Measurements from ENCODE around the gene MRPS10.

The MRPS10 gene

DNA sequence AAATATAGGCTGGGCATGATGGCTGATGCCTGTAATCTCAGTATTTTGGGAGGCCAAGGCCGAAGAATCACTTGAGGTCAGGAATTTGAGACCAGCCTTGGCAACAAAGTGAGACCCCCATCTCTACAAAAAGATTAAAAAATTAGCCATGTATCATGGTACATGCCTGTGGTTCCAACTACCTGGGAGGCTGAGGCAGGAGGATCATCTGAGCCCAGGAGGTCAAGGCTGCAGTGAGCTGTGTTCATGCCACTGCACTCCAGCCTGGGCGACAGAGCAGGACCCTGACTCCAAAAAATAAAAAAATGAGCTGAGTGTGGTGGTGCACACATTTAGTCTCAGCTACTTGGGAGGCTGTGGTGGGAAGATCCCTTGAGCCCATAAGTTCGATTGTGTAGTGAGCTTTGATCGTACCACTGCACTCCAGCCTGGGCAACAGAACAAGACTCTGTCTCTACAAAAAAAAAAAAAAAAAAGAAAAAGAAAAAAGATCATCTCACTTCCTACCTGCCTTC is 12.8 kb downstream of the MRPS10 start:
- TF ChIP-seq GATA2 (IDR thresholded peaks at IDR 0.05; ENCODE audit: low read depth, low read length) (no peak), GATA3 (IDR thresholded peaks at IDR 0.05; ENCODE audit: low read depth, low read length) (no peak)

DNA sequence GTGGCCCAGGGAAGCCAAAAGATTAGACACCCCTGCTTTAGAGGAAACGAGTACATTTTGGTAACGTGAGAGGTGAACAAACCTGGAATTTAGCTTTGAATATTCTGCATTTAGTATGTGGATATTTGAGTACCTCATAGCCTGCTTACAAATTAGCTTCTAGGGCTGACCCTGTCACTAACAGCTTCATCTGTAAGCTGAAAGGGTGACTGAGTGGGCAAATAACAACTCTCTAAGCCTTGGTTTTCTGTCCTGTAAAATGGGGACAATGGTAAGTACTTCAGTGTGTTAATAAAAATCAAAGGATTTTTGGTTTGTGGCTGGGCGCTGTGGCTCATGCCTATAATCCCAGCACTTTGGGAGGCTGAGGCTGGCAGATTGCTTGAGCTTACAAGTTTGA is 14.5 kb downstream of the MRPS10 start:
- TF ChIP-seq GATA2 (IDR thresholded peaks at IDR 0.05; ENCODE audit: low read depth, low read length) (no peak), GATA3 (IDR thresholded peaks at IDR 0.05; ENCODE audit: low read depth, low read length) (no peak)

DNA sequence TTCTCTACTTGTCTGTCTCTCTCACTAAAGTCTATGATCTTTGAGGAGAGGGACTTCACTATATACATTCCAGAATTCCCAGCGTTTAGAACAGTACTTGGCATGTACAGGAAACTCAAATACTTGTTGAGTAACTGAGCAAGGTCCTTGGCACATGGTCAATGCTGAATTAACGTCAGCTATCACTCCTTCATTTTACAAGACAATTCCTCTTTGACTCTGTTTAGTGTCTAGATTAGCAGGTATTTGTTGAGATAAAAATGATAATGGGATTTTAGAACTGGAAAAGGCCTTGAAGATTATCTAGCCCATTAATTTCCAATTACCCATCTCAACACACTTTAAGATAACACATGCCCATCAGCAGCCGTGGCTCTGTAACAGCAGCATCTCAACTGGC is 16.3 kb downstream of the MRPS10 start:
- TF ChIP-seq GATA3 (IDR thresholded peaks at IDR 0.05; ENCODE audit: low read depth, low read length) (no peak), GATA2 (IDR thresholded peaks at IDR 0.05; ENCODE audit: low read depth, low read length) (no peak)

DNA sequence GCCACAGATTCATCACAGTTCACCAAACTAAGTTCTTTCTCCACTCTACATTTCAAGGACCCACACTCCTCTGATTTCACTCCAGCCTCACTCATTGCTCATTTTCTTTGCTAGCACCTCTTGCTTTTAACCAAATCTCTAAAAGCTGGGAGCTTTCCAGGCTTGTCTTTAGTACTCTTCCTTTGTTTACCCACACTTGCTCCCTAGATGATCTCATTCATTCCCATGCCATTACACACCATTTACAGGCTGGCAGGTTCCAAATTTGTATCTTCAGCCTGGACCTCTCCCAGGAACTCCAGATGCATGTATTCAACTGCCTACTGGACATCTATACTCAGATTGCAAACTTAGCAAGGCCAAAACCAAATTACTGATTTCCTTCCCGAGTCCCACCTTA is 17.6 kb downstream of the MRPS10 start:
- TF ChIP-seq GATA2 (IDR thresholded peaks at IDR 0.05; ENCODE audit: low read depth, low read length) (no peak), GATA3 (IDR thresholded peaks at IDR 0.05; ENCODE audit: low read depth, low read length) (no peak)

DNA sequence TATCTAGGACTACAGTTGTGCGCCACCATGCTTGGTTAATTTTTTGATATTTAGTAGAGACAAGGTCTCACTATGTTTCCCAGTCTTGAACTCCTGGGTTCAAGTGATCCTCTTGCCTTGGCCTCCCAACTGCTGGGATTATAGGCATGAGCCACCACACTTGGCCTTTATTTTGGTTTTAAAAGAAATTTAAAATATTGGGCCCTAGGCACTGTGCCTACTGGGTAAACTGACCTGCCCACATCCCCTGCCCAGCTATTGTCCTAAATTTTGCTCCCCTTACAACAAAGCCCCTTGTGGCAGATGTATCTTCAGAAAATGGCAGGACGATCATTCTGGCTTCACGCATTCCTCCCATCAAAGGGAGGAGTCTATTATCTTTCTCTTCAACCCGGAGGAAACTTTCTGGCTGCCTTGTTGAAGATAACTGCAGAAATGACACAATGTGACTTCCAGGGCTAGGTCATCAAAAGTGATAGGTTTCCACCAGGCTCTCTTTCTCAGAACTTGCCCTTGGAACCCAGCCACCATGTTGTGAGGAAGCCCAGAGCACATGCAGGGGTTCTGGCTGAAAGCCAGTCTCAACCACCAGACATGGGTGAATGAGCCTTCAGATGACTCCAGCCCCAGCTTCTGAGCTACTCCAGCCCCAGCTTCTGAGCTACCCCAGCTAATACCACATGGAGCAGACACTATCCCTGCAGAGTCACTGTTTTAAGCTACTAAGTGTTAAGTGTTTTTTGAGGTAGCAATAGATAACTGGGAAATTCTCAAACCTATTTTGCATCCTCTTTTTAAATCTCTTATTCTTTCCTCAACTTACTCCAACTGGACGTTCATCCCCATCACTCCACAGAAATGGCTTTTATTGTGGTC is 18.3 kb downstream of the MRPS10 start:
- no peak for TF ChIP-seq GATA3 (IDR thresholded peaks at IDR 0.05; ENCODE audit: low read depth, low read length)
- no peak for TF ChIP-seq GATA2 (IDR thresholded peaks at IDR 0.05; ENCODE audit: low read depth, low read length)

DNA sequence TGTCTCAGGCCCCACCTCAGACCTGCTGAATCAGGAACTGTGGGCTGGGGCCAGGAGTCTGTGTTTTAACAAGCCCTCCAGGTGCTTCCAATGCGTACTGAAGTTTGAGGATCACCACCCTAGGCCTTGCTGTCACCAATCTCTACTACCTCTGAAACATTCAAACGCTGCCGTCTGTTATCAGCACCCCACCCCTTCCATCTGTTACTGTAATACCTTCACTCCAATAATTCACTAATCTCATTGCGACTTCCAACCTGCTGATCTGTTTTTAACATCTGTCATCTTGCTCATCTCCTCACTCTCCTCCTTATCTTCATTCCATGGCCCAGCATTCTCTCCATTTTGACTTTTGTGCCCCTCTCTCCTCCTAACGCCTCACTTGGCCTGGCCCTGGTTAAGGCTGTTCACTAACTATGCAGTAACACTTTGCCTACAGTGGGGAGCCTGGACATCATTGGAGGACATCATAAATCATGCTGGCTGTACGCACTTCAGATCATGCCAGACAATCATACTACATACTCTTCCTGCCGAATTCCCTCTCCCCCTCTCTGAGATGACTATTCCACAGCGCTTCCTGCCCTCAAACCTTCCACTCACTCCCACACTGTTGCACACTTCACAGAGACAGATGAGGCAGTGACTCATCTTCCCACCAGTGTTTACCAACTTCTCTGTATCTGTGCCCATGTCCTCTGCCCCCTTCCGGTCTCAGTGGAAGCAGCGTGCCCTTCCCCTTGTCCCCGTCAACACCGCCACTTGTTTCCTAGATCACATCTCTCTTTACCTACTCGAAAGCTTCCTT is 19.9 kb downstream of the MRPS10 start:
- TF ChIP-seq GATA3 (IDR thresholded peaks at IDR 0.05; ENCODE audit: low read depth, low read length), result no peak
- no peak for TF ChIP-seq GATA2 (IDR thresholded peaks at IDR 0.05; ENCODE audit: low read depth, low read length)

DNA sequence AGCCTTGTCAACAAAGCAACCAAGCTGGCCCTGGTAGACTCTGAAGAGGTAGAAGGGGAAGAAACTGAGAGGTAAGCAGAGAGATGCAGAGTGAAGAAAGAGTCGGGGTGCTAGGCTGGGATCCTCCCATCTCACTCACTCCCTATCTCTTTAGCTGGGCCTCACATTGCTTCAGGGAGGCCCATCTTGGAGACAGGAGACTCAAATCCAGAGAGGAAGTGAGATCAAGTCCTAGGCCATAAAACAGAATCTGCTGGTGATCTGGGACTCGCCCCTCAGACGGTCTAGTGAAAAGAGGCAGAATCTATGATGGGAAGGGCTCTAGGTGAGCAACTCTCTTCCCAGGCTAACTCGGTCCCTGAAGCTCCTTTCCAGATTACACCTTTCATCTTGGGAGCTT is 22.2 kb downstream of the MRPS10 start:
- TF ChIP-seq GATA3 (IDR thresholded peaks at IDR 0.05; ENCODE audit: low read depth, low read length) (no peak), GATA2 (IDR thresholded peaks at IDR 0.05; ENCODE audit: low read depth, low read length) (no peak)

DNA sequence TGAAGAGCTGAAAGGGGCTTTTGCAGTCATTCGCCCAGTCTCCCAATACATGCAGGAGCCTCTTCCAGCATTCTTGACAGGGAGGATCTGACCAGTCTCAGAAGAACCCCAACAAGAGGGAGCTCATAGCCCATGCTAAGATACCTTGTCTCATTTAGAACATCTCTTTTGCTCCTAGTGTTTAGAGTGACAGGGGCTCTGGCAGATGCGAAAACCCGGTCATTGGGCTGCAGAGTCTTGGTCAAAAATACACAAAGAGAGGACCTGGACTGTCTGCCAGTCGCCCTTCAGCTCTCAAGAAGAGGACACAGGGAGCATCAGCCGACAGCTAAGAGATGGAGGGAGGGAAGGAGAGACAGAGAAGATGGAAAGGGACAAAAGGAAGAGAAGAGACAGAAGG is 23.6 kb downstream of the MRPS10 start:
- TF ChIP-seq GATA3 (IDR thresholded peaks at IDR 0.05; ENCODE audit: low read depth, low read length) (no peak), GATA2 (IDR thresholded peaks at IDR 0.05; ENCODE audit: low read depth, low read length) (no peak)

DNA sequence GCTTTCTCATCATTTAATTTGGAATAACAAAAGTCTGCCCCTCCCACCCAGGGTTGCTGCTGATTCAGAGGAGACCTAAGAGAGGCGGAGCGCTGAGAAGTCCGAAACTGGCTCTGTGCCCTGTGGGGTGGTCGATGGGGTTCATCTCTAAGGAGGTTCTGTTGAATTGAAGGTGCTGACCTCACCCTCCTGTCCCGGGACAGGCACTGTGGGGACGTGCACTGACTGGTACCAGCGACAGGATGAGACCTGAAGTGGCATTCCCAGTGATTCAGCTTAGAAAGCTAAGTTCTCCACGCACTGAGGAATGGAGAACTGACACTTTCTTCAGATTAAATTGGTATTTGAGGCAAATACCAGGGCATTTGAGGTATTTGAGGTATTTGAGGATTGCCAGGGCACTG is 24.2 kb downstream of the MRPS10 start:
- TF ChIP-seq GATA2 (IDR thresholded peaks at IDR 0.05; ENCODE audit: low read depth, low read length), result no peak
- no peak for TF ChIP-seq GATA3 (IDR thresholded peaks at IDR 0.05; ENCODE audit: low read depth, low read length)

DNA sequence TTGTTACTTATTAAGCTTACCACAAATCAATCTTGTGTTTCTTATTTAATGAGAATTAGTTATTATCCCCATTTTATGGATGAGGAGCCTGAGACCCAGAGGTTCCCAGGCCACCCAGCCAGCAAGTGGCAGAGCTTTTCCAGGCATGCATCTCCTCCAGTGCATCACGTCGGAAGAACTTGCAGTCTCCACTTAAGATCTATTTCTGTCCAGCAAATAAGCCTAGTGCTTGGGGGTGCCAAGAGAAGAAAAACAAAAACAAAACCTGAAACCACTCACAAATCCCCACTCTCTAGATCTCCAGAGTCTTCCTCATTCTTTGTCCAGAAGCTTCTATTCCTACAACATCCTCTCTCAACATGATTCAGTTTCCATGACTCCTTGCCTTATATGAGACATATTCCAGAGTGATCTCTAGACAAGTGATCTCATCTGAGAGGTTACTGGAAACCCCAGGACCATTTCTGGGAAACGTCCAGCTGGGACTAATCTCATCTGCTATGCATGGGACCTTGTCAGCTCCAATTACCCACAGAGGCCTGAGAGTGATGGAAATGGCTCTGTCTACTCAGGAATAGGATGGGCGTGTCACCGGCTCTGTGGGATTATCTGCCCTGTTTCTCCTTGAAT is 27.0 kb downstream of the MRPS10 start:
- TF ChIP-seq GATA2 (IDR thresholded peaks at IDR 0.05; ENCODE audit: low read depth, low read length) (no peak), GATA3 (IDR thresholded peaks at IDR 0.05; ENCODE audit: low read depth, low read length) (no peak)

DNA sequence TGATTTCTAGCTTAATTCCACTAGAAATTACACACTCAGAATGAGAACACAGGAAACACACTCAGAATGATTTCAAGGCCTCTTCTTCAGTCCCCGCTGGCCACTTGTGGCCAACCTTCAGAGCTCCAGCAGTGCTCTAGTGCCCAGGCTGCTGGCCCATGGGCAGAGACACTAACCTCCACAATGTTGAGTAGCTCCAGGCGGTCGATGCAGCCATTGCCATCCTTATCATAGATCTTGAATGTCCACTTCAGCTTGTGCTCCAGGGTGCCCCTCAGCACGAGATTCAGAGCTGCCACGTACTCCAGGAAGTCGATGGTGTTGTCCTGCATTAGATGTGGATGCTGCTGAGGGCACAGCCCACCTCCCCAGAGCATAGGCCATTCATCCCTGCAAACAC is 29.3 kb downstream of the MRPS10 start:
- TF ChIP-seq GATA2 (IDR thresholded peaks at IDR 0.05; ENCODE audit: low read depth, low read length), result no peak
- no peak for TF ChIP-seq GATA3 (IDR thresholded peaks at IDR 0.05; ENCODE audit: low read depth, low read length)

DNA sequence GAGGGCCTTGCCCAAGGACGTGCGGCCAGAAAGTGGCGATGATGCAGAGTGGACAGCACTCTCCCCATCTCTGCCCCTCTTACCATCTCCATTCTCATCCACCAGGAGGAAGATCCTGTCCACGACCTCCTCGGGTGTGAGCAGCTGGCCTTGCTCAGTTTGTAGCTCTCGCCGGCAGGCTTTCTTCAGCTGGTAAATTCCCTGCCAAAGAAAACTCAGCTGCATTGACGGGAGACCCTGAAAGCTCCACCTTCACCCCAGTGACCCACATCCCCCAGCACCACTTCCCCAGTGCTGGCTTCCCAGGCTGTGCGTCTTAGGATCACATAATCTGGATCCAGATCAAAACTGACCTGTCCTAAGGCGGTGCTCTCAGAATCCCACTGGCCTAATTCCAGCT is 32.1 kb downstream of the MRPS10 start:
- no peak for TF ChIP-seq GATA3 (IDR thresholded peaks at IDR 0.05; ENCODE audit: low read depth, low read length)
- no peak for TF ChIP-seq GATA2 (IDR thresholded peaks at IDR 0.05; ENCODE audit: low read depth, low read length)

DNA sequence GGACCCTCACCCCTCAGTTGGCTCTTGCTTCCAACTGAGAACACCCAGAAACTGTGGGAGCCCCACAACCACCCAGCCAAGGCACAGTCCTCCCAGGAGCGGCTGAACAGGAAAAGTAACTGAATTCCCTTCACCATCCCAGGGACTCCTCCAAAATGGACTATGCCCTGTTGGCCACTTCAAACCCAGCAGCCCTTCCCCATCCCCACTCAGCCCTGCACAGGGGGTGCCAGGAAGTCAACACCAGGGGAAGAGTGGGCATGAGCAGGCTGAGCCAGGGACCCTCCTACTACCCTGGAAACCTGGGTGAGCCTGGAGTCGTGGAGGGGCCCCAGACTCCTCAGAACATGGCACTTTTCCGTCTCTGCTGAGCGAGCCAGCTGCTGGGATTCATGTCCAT is 33.2 kb downstream of the MRPS10 start:
- TF ChIP-seq GATA2 (IDR thresholded peaks at IDR 0.05; ENCODE audit: low read depth, low read length), result no peak
- TF ChIP-seq GATA3 (IDR thresholded peaks at IDR 0.05; ENCODE audit: low read depth, low read length), result no peak

DNA sequence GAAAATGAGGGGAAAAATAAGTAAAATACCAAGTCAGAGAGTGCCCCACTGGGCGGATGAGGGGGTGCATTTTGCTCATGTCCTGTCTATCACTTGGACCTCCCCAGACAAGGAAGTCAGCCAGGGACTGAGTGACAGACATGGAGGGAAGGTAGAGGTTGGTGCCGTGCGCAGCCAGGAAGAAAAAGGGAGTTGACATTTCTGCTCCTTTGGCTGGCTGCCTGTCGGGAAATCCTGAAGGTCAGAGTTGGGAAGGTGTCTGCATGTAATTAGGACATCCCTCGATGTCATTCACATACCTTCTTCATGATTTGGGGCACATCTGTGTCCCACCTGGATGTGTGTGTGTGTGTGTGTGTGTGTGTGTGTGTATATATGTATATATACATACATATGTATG is 35.6 kb downstream of the MRPS10 start:
- TF ChIP-seq GATA2 (IDR thresholded peaks at IDR 0.05; ENCODE audit: low read depth, low read length) (no peak), GATA3 (IDR thresholded peaks at IDR 0.05; ENCODE audit: low read depth, low read length) (no peak)
